ENCODE data around the gene LRRN3.
A peak's percentile ranks its signal among the peaks of the same experiment; 100 is the strongest.
"Not testable (repeated sequence)": the region's sequence is repeated elsewhere in the genome, so short reads cannot be mapped to it uniquely, and the experiment has no call there.

The LRRN3 gene

GRCh38 chr7:111067251-111067650, 23.7 kb upstream of the LRRN3 start:
- H3K4me3 Mint-ChIP-seq: no peak overlapping the region
- H3K4me1 Mint-ChIP-seq: peaks cover 14% of the 10 kb centered on the region
- H3K27me3 Mint-ChIP-seq: no peaks in the 10 kb centered on the region
- no peak overlapping the region for H3K27ac Mint-ChIP-seq
- DNase-seq: no peak
- H3K36me3 Mint-ChIP-seq: peaks cover 40% of the 10 kb centered on the region
- peaks cover 35% of the 10 kb centered on the region for H3K9me3 Mint-ChIP-seq
- CTCF ChIA-PET: interaction anchor here (0.6 kb wide), 1 partner anchor 10 kb away, joined by 3 read pairs; no protein-coding TSS in a partner anchor

GRCh38 chr7:111067682-111068081, 23.2 kb upstream of the LRRN3 start:
- Mint-ChIP-seq H3K27ac (no peak overlapping the region), H3K9me3 (peaks cover 32% of the 10 kb centered on the region), H3K4me1 (peaks cover 16% of the 10 kb centered on the region), H3K27me3 (no peaks in the 10 kb centered on the region), H3K36me3 (peaks cover 39% of the 10 kb centered on the region), H3K4me3 (no peak overlapping the region)
- no peak for DNase-seq
- CTCF ChIA-PET: no interaction called here

GRCh38 chr7:111068618-111069017, 22.3 kb upstream of the LRRN3 start:
- CTCF ChIA-PET: no interaction called here
- Mint-ChIP-seq H3K27me3 (no peaks in the 10 kb centered on the region), H3K4me1 (peaks cover 25% of the 10 kb centered on the region), H3K36me3 (peaks cover 36% of the 10 kb centered on the region), H3K4me3 (no peak overlapping the region), H3K9me3 (peaks cover 25% of the 10 kb centered on the region), H3K27ac (no peak overlapping the region)
- no peak for DNase-seq

GRCh38 chr7:111071556-111071955, 19.4 kb upstream of the LRRN3 start:
- H3K27me3 Mint-ChIP-seq: no peaks in the 10 kb centered on the region
- no peak for DNase-seq
- CTCF ChIA-PET: no interaction called here
- H3K9me3 Mint-ChIP-seq: peaks cover 13% of the 10 kb centered on the region
- H3K36me3 Mint-ChIP-seq: peaks cover 34% of the 10 kb centered on the region
- no peak overlapping the region for H3K27ac Mint-ChIP-seq
- H3K4me3 Mint-ChIP-seq: no peak overlapping the region
- H3K4me1 Mint-ChIP-seq: peaks cover 50% of the 10 kb centered on the region

- Mint-ChIP-seq H3K36me3 (peaks cover 29% of the 10 kb centered on the region), H3K4me1 (peaks cover 61% of the 10 kb centered on the region)
- H3K9me3 Mint-ChIP-seq, DNase-seq, H3K27ac Mint-ChIP-seq, H3K4me3 Mint-ChIP-seq, CTCF ChIA-PET, H3K27me3 Mint-ChIP-seq: not testable (repeated sequence)
Measured at GRCh38 chr7:111072658-111073057, 18.3 kb upstream of the LRRN3 start.

- Mint-ChIP-seq H3K4me1 (peaks cover 63% of the 10 kb centered on the region), H3K27ac (peak overlapping the region; percentile 63), H3K27me3 (no peaks in the 10 kb centered on the region), H3K9me3 (peaks cover 10% of the 10 kb centered on the region), H3K4me3 (peak overlapping the region; percentile 4), H3K36me3 (peaks cover 29% of the 10 kb centered on the region)
- DNase-seq: no peak
- CTCF ChIA-PET: interaction anchor here (1.0 to 1.1 kb wide), 3 partner anchors 9 to 80 kb away, joined by 3 read pairs; no protein-coding TSS in a partner anchor
Measured at GRCh38 chr7:111074071-111074747, 16.7 kb upstream of the LRRN3 start.

GRCh38 chr7:111074748-111075146, 16.2 kb upstream of the LRRN3 start:
- peaks cover 64% of the 10 kb centered on the region for H3K4me1 Mint-ChIP-seq
- peaks cover 12% of the 10 kb centered on the region for H3K9me3 Mint-ChIP-seq
- CTCF ChIA-PET: interaction anchor here (1.0 to 1.1 kb wide), 3 partner anchors 9 to 81 kb away, joined by 3 read pairs; no protein-coding TSS in a partner anchor
- H3K27me3 Mint-ChIP-seq: no peaks in the 10 kb centered on the region
- no peak for DNase-seq
- H3K27ac Mint-ChIP-seq: peak overlapping the region; percentile 15
- no peak overlapping the region for H3K4me3 Mint-ChIP-seq
- H3K36me3 Mint-ChIP-seq: peaks cover 29% of the 10 kb centered on the region

GRCh38 chr7:111075498-111075897, 15.4 kb upstream of the LRRN3 start:
- Mint-ChIP-seq H3K4me1 (peaks cover 67% of the 10 kb centered on the region), H3K27ac (peak overlapping the region; percentile 17), H3K4me3 (no peak overlapping the region), H3K36me3 (peaks cover 28% of the 10 kb centered on the region), H3K27me3 (no peaks in the 10 kb centered on the region), H3K9me3 (peaks cover 12% of the 10 kb centered on the region)
- DNase-seq: no peak
- CTCF ChIA-PET: interaction anchor here (1.6 to 2.2 kb wide), 2 partner anchors 15 to 26 kb away, joined by 5 read pairs; no protein-coding TSS in a partner anchor

GRCh38 chr7:111076205-111076604, 14.7 kb upstream of the LRRN3 start:
- no peak for DNase-seq
- Mint-ChIP-seq H3K36me3 (peaks cover 27% of the 10 kb centered on the region), H3K9me3 (peaks cover 12% of the 10 kb centered on the region), H3K27me3 (no peaks in the 10 kb centered on the region), H3K4me3 (no peak overlapping the region), H3K4me1 (peaks cover 72% of the 10 kb centered on the region), H3K27ac (peak overlapping the region; percentile 49)
- CTCF ChIA-PET: interaction anchor here (1.6 to 2.2 kb wide), 2 partner anchors 16 to 27 kb away, joined by 5 read pairs; no protein-coding TSS in a partner anchor

- H3K36me3 Mint-ChIP-seq: peaks cover 29% of the 10 kb centered on the region
- peak overlapping the region; percentile 46 for H3K27ac Mint-ChIP-seq
- CTCF ChIA-PET: interaction anchor here (1.6 to 2.2 kb wide), 2 partner anchors 17 to 27 kb away, joined by 5 read pairs; no protein-coding TSS in a partner anchor
- H3K27me3 Mint-ChIP-seq: no peaks in the 10 kb centered on the region
- no peak for DNase-seq
- H3K9me3 Mint-ChIP-seq: peaks cover 12% of the 10 kb centered on the region
- no peak overlapping the region for H3K4me3 Mint-ChIP-seq
- peaks cover 74% of the 10 kb centered on the region for H3K4me1 Mint-ChIP-seq
Measured at GRCh38 chr7:111077001-111077400, 13.9 kb upstream of the LRRN3 start.

- CTCF ChIA-PET: no interaction called here
- Mint-ChIP-seq H3K36me3 (peaks cover 22% of the 10 kb centered on the region), H3K9me3 (peaks cover 8% of the 10 kb centered on the region), H3K27ac (peak overlapping the region; percentile 93), H3K27me3 (no peaks in the 10 kb centered on the region), H3K4me3 (no peak overlapping the region), H3K4me1 (peaks cover 82% of the 10 kb centered on the region)
- no peak for DNase-seq
Measured at GRCh38 chr7:111080495-111081105, 10.3 kb upstream of the LRRN3 start.

GRCh38 chr7:111081546-111082267, 9.2 kb upstream of the LRRN3 start:
- DNase-seq: no peak
- CTCF ChIA-PET: interaction anchor here (1.3 to 2.1 kb wide), 2 partner anchors 17 to 59 kb away, joined by 3 to 4 read pairs; no protein-coding TSS in a partner anchor
- peaks cover 82% of the 10 kb centered on the region for H3K4me1 Mint-ChIP-seq
- peaks cover 23% of the 10 kb centered on the region for H3K36me3 Mint-ChIP-seq
- H3K27me3 Mint-ChIP-seq: no peaks in the 10 kb centered on the region
- H3K9me3 Mint-ChIP-seq: peaks cover 8% of the 10 kb centered on the region
- peak overlapping the region; percentile 58 for H3K4me3 Mint-ChIP-seq
- H3K27ac Mint-ChIP-seq: peak overlapping the region; percentile 93

GRCh38 chr7:111082351-111082750, 8.6 kb upstream of the LRRN3 start:
- peak overlapping the region; percentile 93 for H3K27ac Mint-ChIP-seq
- peaks cover 78% of the 10 kb centered on the region for H3K4me1 Mint-ChIP-seq

GRCh38 chr7:111083413-111083812, 7.5 kb upstream of the LRRN3 start:
- CTCF ChIA-PET: interaction anchor here (0.6 to 2.1 kb wide), 5 partner anchors 9 to 61 kb away, joined by 3 to 7 read pairs (median 3); no protein-coding TSS in a partner anchor
- peaks cover 84% of the 10 kb centered on the region for H3K4me1 Mint-ChIP-seq
- H3K36me3 Mint-ChIP-seq: peaks cover 24% of the 10 kb centered on the region
- DNase-seq: peak; percentile 74
- H3K4me3 Mint-ChIP-seq: peak overlapping the region; percentile 61
- no peaks in the 10 kb centered on the region for H3K27me3 Mint-ChIP-seq
- peak overlapping the region; percentile 93 for H3K27ac Mint-ChIP-seq
- H3K9me3 Mint-ChIP-seq: peaks cover 6% of the 10 kb centered on the region

More at GRCh38 chr7:111082351-111082750, 8.6 kb upstream of the LRRN3 start:
- peaks cover 8% of the 10 kb centered on the region for H3K9me3 Mint-ChIP-seq
- no peaks in the 10 kb centered on the region for H3K27me3 Mint-ChIP-seq
- peaks cover 23% of the 10 kb centered on the region for H3K36me3 Mint-ChIP-seq
- CTCF ChIA-PET: interaction anchor here (1.2 to 2.1 kb wide), 4 partner anchors 12 to 60 kb away, joined by 3 to 7 read pairs (median 4); no protein-coding TSS in a partner anchor
- peak overlapping the region; percentile 58 for H3K4me3 Mint-ChIP-seq
- DNase-seq: peak; percentile 26
